GM13976 (cell line): ENCODE measurements around the gene OR1S1.

Experiments used
- DNase-seq: peaks from one replicate; pipeline ENCODE4 v3.0.0; 2012; ENCODE audit warnings: low spot score
- in situ Hi-C: fragments of 300-500 bp; cut with MboI; formaldehyde crosslinking; loops from one replicate; pipeline ENCODE4 v1.12.0; 2022; ENCODE audit warnings: low sequenced_read_pairs, mixed read lengths, inconsistent platforms; ENCODE audit not compliant: unreplicated experiment
- TF ChIP-seq, protein P1 (sequence below): IDR thresholded peaks from 2 replicates; pipeline ENCODE4 v1.5.1; 2012; ENCODE audit warnings: borderline replicate concordance, mild to moderate bottlenecking; ENCODE audit not compliant: insufficient read depth; ENCODE audit errors: extremely low read depth, missing control alignments, control extremely low read depth

Gene OR1S1

DNA sequence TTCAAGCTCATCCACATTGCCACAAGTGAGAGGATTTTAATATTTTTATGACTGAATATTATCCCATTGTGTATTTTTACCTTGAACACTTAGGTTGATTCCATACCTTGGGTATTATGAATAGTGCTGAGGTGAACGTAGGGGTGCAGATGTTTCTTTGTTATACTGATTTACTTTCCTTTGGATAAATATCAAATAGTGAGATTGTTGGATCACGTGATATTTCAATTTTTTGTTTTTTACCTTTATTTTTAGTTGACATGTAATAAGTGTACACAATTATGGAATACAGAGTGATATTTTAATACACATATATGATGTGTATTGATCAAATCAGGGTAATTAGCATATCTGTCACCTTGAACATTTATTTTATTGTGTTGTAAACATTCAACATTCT lies 47.5 kb downstream of the OR1S1 start:
- DNase-seq: no peak
- TF ChIP-seq, protein P1, sequence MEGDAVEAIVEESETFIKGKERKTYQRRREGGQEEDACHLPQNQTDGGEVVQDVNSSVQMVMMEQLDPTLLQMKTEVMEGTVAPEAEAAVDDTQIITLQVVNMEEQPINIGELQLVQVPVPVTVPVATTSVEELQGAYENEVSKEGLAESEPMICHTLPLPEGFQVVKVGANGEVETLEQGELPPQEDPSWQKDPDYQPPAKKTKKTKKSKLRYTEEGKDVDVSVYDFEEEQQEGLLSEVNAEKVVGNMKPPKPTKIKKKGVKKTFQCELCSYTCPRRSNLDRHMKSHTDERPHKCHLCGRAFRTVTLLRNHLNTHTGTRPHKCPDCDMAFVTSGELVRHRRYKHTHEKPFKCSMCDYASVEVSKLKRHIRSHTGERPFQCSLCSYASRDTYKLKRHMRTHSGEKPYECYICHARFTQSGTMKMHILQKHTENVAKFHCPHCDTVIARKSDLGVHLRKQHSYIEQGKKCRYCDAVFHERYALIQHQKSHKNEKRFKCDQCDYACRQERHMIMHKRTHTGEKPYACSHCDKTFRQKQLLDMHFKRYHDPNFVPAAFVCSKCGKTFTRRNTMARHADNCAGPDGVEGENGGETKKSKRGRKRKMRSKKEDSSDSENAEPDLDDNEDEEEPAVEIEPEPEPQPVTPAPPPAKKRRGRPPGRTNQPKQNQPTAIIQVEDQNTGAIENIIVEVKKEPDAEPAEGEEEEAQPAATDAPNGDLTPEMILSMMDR: no peak
- in situ Hi-C loops: no loop called here
